Muscle layer of colon (tissue), 2 donors: Measurements from ENCODE around the gene DNAJC12.
"Not testable (repeated sequence)": the region's sequence is repeated elsewhere in the genome, so short reads cannot be mapped to it uniquely, and the experiment has no call there.

Source experiments
- H3K27ac ChIP-seq: one replicate; pipeline ENCODE4 v1.7.0; 2013; ENCODE audit warnings: low read depth, mild to moderate bottlenecking, low read length, moderate library complexity
- H3K27me3 ChIP-seq, 2 donors: one replicate each; pipeline ENCODE4 v1.7.0; 2013; ENCODE audit warnings: low read length in 2 of 2, mild to moderate bottlenecking in 2 of 2; ENCODE audit not compliant: insufficient read depth in 2 of 2, control insufficient read depth in 1 of 2
- H3K36me3 ChIP-seq: one replicate; pipeline ENCODE4 v1.7.0; 2013; ENCODE audit warnings: mild to moderate bottlenecking, low read length; ENCODE audit not compliant: insufficient read depth
- H3K4me1 ChIP-seq: one replicate; pipeline ENCODE4 v1.7.0; 2013; ENCODE audit warnings: mild to moderate bottlenecking, low read length; ENCODE audit not compliant: insufficient read depth
- H3K4me3 ChIP-seq, 2 donors: one replicate each; pipeline ENCODE4 v1.7.0; 2013; ENCODE audit warnings: low read length in 2 of 2, low read depth in 1 of 2, mild to moderate bottlenecking in 1 of 2, moderate library complexity in 1 of 2
- H3K9ac ChIP-seq: one replicate; pipeline ENCODE4 v1.7.0; 2013; ENCODE audit warnings: low read length
- H3K9me3 ChIP-seq: one replicate; pipeline ENCODE4 v1.7.0; 2013; ENCODE audit warnings: mild to moderate bottlenecking, low read length
- donor health status: abdominal sarcoma.
- donor health status: Adenocarcinoma of cecum.

The DNAJC12 gene

GRCh38 chr10:67837541-67838314, at the start of gene DNAJC12:
Gene DNAJC12, minus strand, starts transcription at chr10:67838188. Its CDS starts 177 bp downstream, at chr10:67838011.
- Histone ChIP-seq H3K4me3 (peak within 1 kb of the TSS in 1 of 2 donors; percentile 66), H3K36me3 (no peaks in the 10 kb centered on the region), H3K27ac (no peak within 1 kb of the TSS), H3K4me1 (no peaks in the 10 kb centered on the region), H3K27me3 (no peaks in the 10 kb centered on the region), H3K9me3 (no peaks in the 10 kb centered on the region), H3K9ac (no peak within 1 kb of the TSS)

DNA sequence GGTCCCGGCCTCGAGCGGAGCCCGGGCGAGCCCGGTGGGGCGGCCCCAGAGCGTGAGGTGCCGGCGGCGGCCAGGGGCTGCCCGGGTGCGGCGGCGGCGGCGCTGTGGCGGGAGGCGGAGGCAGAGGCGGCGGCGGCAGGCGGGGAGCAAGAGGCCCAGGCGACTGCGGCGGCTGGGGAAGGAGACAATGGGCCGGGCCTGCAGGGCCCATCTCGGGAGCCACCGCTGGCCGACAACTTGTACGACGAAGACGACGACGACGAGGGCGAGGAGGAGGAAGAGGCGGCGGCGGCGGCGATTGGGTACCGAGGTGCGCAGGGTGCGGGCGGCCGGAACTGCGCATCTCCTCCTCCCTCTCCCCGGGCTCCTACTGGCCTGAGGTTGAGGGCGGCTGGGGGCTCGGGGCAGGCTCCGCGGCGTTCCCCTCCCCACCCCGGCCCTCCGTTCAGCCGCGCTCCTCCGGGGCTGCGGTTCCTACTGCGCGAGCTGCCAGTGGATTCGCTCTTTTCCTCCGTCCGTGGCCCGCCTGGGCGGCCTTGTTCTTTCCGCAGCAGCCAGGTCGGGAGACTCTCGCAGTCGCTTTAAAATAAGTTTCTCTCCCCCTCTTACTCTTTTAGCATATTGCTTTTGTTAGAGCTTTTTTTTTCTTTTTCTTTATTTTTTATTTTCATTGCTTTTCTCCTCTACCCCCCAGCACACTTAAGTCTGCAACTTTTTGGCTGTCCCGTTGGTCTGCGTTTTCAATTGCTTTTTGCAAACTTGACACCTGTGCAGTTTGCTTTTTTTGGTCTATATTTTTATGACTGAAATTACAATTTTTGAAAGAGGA, 47.1 kb upstream of the DNAJC12 start:
- no peaks in the 10 kb centered on the region for H3K9me3 ChIP-seq
- peak overlapping the region; percentile 9 for H3K9ac ChIP-seq
- no peaks in the 10 kb centered on the region for H3K27me3 ChIP-seq
- H3K4me3 ChIP-seq: peak overlapping the region; percentile 62 to 86
- peak overlapping the region; percentile 93 for H3K27ac ChIP-seq
- peaks cover 19% of the 10 kb centered on the region for H3K4me1 ChIP-seq
- peaks cover 31% of the 10 kb centered on the region for H3K36me3 ChIP-seq

DNA sequence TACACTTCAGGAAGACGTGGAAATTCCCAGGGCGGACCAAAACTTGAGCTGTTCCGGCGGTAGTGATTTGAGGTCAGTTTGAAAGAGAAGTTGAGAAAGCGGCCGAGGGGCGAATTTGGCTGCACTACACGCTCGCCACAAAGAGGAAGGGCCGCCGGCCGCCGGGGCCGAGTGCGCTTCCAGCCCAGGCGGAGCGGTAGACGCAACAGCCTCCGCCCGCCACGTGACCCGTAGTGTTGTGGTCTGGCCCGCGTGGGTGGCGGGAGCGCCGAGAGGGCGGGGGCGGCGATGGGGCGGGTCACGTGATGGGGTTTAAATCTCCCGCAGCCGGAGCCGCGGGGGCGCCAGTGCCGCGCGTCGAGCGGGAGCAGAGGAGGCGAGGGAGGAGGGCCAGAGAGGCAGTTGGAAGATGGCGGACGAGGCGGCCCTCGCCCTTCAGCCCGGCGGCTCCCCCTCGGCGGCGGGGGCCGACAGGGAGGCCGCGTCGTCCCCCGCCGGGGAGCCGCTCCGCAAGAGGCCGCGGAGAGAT, 46.4 kb upstream of the DNAJC12 start, which contains the start of gene SIRT1:
TSS of gene SIRT1 (plus strand) at position 344 of the 529 bp plus-strand sequence. CDS start at position 410, 66 bp downstream.
- H3K9ac ChIP-seq: peak within 1 kb of the TSS; percentile 65
- peak within 1 kb of the TSS; percentile 93 for H3K27ac ChIP-seq
- no peaks in the 10 kb centered on the region for H3K27me3 ChIP-seq
- no peaks in the 10 kb centered on the region for H3K9me3 ChIP-seq
- H3K4me1 ChIP-seq: peaks cover 19% of the 10 kb centered on the region
- peaks cover 26% of the 10 kb centered on the region for H3K36me3 ChIP-seq
- H3K4me3 ChIP-seq: peak within 1 kb of the TSS; percentile 62 to 86

DNA sequence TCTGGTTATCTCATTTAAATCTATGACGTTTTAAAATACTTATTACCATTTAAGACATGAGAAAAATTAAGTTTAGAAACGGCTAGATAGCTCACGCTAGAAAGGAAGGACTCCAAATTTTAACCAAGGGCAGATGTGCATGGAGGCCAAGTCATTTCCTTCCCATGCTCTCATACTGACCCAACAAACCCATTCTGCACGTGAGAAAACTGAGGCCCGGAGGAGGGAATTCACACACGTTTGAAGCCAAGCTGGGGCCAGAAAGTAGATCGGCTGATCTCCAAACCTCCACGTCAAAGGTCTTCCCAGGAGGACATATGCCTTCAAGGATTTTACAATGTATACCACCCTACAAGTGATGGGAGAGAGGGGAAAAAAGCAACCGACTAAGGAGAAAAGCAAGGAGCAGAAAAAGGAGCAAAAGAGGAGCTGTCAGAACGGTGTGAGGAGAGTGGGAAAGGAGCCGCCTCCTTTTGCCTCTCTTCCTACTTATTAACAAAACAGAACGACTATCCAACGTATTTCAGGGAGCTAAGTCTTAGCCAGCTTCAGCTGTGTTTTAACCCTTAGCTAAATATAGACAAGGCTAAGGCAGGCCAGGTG, 45.8 kb upstream of the DNAJC12 start:
- Histone ChIP-seq H3K9ac (peak overlapping the region; percentile 65), H3K36me3 (peaks cover 20% of the 10 kb centered on the region), H3K4me1 (peaks cover 19% of the 10 kb centered on the region), H3K27ac (peak overlapping the region; percentile 83), H3K9me3 (no peaks in the 10 kb centered on the region), H3K27me3 (no peaks in the 10 kb centered on the region), H3K4me3 (peak overlapping the region; percentile 51 to 86)

- Histone ChIP-seq H3K27ac (no peak overlapping the region), H3K36me3 (no peaks in the 10 kb centered on the region), H3K4me1 (no peaks in the 10 kb centered on the region), H3K27me3 (no peaks in the 10 kb centered on the region), H3K9ac (no peak overlapping the region), H3K4me3 (no peak overlapping the region), H3K9me3 (no peaks in the 10 kb centered on the region)
Observed at GRCh38 chr10:67878133-67878532, 40.1 kb upstream of the DNAJC12 start.

GRCh38 chr10:67877421-67877820, 39.4 kb upstream of the DNAJC12 start:
- not testable (repeated sequence) for H3K36me3 ChIP-seq, H3K9ac ChIP-seq, H3K27me3 ChIP-seq, H3K4me1 ChIP-seq, H3K9me3 ChIP-seq, H3K4me3 ChIP-seq, H3K27ac ChIP-seq

DNA sequence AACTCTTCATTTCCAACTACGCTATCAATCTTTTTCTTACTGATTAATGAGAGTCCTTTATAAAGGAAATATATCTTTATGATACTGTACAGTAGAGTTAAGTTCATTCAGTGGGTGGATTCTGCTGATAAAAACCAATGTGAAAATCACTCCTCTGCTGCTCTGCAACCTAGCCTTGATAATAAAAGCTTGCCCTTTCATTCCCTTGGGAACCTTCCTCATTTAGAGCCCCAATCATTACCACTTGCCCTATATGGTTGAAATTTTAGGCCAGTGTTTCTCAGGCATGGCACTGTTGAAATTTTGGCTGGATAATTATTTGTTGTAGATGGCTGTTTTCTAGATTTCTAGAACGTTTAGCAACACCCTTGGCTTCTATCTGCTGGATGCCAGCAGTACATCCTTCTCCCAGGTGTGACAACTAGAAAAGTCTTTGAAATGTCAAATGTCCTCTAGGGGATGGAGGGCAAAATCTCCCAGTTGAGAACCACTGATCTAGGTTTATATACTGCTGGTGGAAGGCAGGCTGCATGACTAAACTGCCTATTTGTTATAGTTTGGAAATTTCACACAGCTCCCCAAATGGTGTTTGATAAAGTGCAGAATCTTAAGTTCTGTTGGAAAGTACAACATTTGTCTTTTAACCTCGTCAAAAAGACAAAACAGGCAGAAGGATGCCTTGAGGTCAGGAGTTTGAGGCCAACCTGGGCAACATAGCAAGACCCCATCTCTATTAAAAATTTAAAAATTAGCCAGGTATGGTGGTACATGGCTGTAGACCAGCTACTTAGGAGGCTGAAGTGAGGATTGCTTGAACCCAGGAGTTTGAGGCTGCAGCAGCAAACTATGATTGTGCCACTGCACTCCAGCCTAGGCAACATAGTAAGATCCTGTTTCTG, 37.6 kb upstream of the DNAJC12 start:
- H3K9ac ChIP-seq: no peak overlapping the region

DNA sequence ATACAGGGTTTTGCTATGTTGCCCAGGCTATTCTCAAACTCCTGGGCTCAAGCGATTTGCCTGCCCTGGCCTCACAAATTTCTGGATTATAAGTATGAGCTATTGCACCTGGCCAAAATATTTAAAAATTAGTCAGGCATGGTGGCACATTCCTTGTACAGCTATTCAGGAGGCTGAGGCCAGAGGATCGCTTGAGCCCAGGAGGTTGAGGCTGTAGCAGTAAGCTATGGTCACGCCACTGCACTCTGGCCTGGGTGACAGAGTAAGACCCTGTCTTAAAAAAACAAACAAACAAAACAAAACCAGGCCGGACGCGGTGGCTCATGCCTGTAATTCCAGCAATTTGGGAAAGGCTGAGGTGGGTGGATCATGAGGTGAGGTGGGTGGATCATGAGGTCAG, 32.0 kb upstream of the DNAJC12 start:
- no peak overlapping the region for H3K27ac ChIP-seq
- no peaks in the 10 kb centered on the region for H3K9me3 ChIP-seq
- H3K4me1 ChIP-seq: no peaks in the 10 kb centered on the region
- no peak overlapping the region for H3K4me3 ChIP-seq
- no peaks in the 10 kb centered on the region for H3K36me3 ChIP-seq
- no peaks in the 10 kb centered on the region for H3K27me3 ChIP-seq
- no peak overlapping the region for H3K9ac ChIP-seq

More for the DNA sequence above, 37.6 kb upstream of the DNAJC12 start:
- Histone ChIP-seq H3K4me1 (no peaks in the 10 kb centered on the region), H3K9me3 (no peaks in the 10 kb centered on the region), H3K4me3 (no peak overlapping the region), H3K36me3 (no peaks in the 10 kb centered on the region), H3K27ac (no peak overlapping the region), H3K27me3 (no peaks in the 10 kb centered on the region)

DNA sequence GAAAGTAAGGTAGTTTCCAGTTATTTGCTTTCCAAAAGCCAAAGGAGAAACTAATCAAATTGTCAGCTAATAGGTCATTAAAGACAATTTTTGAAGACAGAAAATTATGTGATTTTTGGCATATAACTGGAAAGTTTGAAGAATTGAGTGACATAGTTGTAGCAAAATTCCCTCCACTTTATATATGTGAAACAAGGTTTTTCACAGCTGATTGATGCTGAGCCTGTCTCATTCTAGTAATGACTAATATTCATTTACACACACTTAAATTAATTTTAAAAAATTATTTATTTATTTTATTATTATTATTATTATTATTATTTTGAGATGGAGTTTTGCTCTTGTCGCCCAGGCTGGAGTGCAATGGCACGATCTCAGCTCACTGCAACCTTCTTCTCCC, 30.1 kb upstream of the DNAJC12 start:
- no peak overlapping the region for H3K4me3 ChIP-seq
- no peaks in the 10 kb centered on the region for H3K9me3 ChIP-seq
- no peak overlapping the region for H3K27ac ChIP-seq
- no peak overlapping the region for H3K9ac ChIP-seq
- H3K27me3 ChIP-seq: no peaks in the 10 kb centered on the region
- H3K4me1 ChIP-seq: no peaks in the 10 kb centered on the region
- no peaks in the 10 kb centered on the region for H3K36me3 ChIP-seq

- H3K9me3 ChIP-seq: no peaks in the 10 kb centered on the region
- H3K36me3 ChIP-seq: no peaks in the 10 kb centered on the region
- H3K4me1 ChIP-seq: no peaks in the 10 kb centered on the region
- H3K27ac ChIP-seq: no peak overlapping the region
- H3K4me3 ChIP-seq: no peak overlapping the region
- H3K9ac ChIP-seq: no peak overlapping the region
- H3K27me3 ChIP-seq: no peaks in the 10 kb centered on the region
Observed at GRCh38 chr10:67864607-67865371, 26.8 kb upstream of the DNAJC12 start.
